Measurements from ENCODE around the gene FNDC8.
A peak's percentile ranks its signal among the peaks of the same experiment; 100 is the strongest.

FNDC8 gene

DNA sequence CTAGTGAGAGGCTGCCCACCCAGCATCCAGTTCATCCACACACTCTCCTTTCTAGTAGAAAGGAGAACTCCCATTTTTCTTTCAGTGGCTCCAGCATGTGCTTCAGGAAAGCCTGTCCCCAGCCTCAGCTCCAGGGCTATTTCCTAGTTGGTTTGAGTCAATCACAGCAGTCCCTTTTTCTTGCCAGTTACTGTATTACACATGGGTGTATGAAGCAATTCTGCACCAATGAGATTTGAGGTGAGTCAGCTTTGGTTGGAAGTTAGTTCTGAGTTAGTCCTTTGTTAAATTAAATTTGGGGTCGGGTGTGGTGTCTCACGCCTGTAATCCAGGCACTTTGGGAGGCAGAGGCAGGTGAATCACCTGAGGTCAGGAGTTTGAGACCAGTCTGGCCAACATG lies 26.5 kb upstream of the FNDC8 start:
- peak; percentile 64 for DNase-seq (ENCODE audit: low read depth)
- no peak for TF ChIP-seq CTCF (IDR thresholded peaks at IDR 0.05; ENCODE audit: control insufficient read depth, insufficient read depth, low read depth, low read length, missing control alignments)
- no peak overlapping the region for H3K4me3 ChIP-seq (ENCODE audit: control insufficient read depth, low read depth, low read length)

DNA sequence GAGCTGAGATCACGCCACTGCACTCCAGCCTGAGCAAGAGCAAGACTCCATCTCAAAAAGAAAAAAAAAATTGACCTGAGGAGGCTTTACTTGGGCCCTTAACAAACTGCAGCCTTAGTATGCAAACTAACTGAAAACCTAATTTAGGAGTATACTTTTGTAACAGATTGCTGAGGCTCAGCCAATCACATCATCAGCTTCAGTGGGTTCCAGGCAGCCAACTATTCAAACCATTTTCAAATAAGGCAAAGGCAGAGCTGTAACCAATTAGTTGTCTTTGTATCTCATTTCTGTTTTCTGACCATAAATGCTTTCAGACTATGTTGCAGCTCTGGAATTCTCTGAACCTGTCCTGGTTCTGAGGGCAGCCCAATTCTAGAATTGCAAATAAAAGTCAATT lies 25.7 kb upstream of the FNDC8 start:
- H3K4me3 ChIP-seq (ENCODE audit: control insufficient read depth, low read depth, low read length): no peak overlapping the region
- DNase-seq (ENCODE audit: low read depth): no peak
- no peak for TF ChIP-seq CTCF (IDR thresholded peaks at IDR 0.05; ENCODE audit: control insufficient read depth, insufficient read depth, low read depth, low read length, missing control alignments)

DNA sequence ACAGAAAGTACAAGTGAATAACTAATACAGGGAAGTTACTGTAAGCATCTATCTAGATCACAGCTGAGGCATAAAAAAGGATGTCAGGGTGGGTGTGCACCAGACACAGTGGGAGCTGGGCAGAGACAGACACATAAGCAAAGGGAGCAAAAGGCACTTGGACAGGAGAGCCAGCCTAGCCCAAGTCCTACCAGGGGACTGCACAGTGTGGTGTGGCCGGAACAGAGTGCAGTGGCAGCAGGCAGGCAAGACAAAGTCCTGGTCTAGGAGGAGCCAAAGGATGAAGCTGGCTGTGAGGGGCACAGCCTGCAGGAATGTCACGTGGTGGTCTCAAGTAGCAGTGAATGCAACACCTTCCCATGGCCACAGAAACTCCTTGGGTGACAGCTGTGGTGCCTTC lies 23.6 kb upstream of the FNDC8 start:
- no peak overlapping the region for H3K4me3 ChIP-seq (ENCODE audit: control insufficient read depth, low read depth, low read length)
- no peak for DNase-seq (ENCODE audit: low read depth)
- no peak for TF ChIP-seq CTCF (IDR thresholded peaks at IDR 0.05; ENCODE audit: control insufficient read depth, insufficient read depth, low read depth, low read length, missing control alignments)

GRCh38 chr17:35099908-35100307 lies 21.5 kb upstream of the FNDC8 start:
- TF ChIP-seq CTCF (IDR thresholded peaks at IDR 0.05; ENCODE audit: control insufficient read depth, insufficient read depth, low read depth, low read length, missing control alignments): no peak
- no peak for DNase-seq (ENCODE audit: low read depth)
- no peak overlapping the region for H3K4me3 ChIP-seq (ENCODE audit: control insufficient read depth, low read depth, low read length)

DNA sequence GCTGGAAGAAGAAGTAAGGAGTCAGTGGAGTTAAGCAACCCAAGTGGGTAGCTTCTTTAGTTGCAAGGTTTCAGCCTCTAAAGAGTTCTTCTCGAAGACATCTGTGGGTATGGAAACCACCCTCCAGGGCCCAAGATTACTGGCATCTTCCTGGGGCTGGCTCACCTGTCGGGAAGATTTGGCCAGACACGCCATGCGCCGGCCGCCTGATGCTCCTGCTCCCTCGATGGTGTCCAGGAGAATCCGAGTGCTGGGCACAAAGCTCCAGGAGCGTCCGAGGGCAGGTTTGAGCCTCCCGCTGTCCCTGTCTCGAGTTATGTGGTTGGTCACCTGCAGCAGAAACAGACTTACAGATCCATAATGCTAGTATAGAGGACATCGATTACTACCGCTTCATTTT lies 20.4 kb upstream of the FNDC8 start:
- no peak for TF ChIP-seq CTCF (IDR thresholded peaks at IDR 0.05; ENCODE audit: control insufficient read depth, insufficient read depth, low read depth, low read length, missing control alignments)
- H3K4me3 ChIP-seq (ENCODE audit: control insufficient read depth, low read depth, low read length): no peak overlapping the region
- DNase-seq (ENCODE audit: low read depth): no peak

- DNase-seq (ENCODE audit: low read depth): no peak
- no peak for TF ChIP-seq CTCF (IDR thresholded peaks at IDR 0.05; ENCODE audit: control insufficient read depth, insufficient read depth, low read depth, low read length, missing control alignments)
- no peak overlapping the region for H3K4me3 ChIP-seq (ENCODE audit: control insufficient read depth, low read depth, low read length)
Observed at GRCh38 chr17:35101725-35102124, 19.7 kb upstream of the FNDC8 start.

GRCh38 chr17:35103271-35103670 lies 18.1 kb upstream of the FNDC8 start:
- no peak for TF ChIP-seq CTCF (IDR thresholded peaks at IDR 0.05; ENCODE audit: control insufficient read depth, insufficient read depth, low read depth, low read length, missing control alignments)
- H3K4me3 ChIP-seq (ENCODE audit: control insufficient read depth, low read depth, low read length): no peak overlapping the region
- no peak for DNase-seq (ENCODE audit: low read depth)

All from AG09309 (cell line).